GM12865 (cell line): ENCODE results near the gene HIVEP2.
"Not testable (repeated sequence)": the region's sequence is repeated elsewhere in the genome, so short reads cannot be mapped to it uniquely, and the experiment has no call there.

Source experiments
- DNase-seq: peaks from one replicate; pipeline ENCODE4 v3.0.0; 2010; ENCODE audit warnings: low read depth
- H3K4me3 ChIP-seq: 2 replicates; pipeline ENCODE4 v1.5.1; 2011; ENCODE audit warnings: mild to moderate bottlenecking, low read depth, low read length, control low read depth
- TF ChIP-seq, protein P1 (sequence below): IDR thresholded peaks from 2 replicates; pipeline ENCODE4 v1.5.1; 2011; ENCODE audit warnings: low read length, control low read depth, low read depth, inconsistent platforms; ENCODE audit not compliant: insufficient read depth; ENCODE audit errors: missing control alignments

The HIVEP2 gene, protein sequence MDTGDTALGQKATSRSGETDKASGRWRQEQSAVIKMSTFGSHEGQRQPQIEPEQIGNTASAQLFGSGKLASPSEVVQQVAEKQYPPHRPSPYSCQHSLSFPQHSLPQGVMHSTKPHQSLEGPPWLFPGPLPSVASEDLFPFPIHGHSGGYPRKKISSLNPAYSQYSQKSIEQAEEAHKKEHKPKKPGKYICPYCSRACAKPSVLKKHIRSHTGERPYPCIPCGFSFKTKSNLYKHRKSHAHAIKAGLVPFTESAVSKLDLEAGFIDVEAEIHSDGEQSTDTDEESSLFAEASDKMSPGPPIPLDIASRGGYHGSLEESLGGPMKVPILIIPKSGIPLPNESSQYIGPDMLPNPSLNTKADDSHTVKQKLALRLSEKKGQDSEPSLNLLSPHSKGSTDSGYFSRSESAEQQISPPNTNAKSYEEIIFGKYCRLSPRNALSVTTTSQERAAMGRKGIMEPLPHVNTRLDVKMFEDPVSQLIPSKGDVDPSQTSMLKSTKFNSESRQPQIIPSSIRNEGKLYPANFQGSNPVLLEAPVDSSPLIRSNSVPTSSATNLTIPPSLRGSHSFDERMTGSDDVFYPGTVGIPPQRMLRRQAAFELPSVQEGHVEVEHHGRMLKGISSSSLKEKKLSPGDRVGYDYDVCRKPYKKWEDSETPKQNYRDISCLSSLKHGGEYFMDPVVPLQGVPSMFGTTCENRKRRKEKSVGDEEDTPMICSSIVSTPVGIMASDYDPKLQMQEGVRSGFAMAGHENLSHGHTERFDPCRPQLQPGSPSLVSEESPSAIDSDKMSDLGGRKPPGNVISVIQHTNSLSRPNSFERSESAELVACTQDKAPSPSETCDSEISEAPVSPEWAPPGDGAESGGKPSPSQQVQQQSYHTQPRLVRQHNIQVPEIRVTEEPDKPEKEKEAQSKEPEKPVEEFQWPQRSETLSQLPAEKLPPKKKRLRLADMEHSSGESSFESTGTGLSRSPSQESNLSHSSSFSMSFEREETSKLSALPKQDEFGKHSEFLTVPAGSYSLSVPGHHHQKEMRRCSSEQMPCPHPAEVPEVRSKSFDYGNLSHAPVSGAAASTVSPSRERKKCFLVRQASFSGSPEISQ (N-terminal part only)

DNA sequence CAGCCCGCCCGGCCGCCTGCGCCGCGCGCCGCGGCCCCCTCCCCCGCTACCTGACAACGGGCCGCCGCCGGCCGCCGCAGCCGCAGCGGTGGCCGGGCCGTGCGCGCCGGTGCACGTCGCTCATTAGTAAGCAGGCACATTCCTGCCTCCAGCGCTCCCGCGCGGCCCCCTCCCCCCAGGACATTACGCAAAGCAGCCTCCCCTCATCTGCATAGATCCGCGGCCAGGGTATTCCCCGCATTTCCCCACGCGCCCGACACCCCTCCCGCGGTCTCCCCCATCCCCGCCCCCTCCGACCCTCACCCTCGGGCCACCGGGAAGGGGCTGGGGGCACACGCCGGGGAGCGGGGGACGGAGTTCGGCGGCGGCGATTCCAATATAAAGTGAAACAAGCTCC, at the start of gene HIVEP2:
HIVEP2 (minus strand) TSS at position 128 of the 397 bp plus-strand sequence. CDS start 170,438 bp downstream, outside the sequence.
- peak; percentile 84 for DNase-seq
- peak within 1 kb of the TSS; percentile 97 for H3K4me3 ChIP-seq
- TF ChIP-seq, protein P1, sequence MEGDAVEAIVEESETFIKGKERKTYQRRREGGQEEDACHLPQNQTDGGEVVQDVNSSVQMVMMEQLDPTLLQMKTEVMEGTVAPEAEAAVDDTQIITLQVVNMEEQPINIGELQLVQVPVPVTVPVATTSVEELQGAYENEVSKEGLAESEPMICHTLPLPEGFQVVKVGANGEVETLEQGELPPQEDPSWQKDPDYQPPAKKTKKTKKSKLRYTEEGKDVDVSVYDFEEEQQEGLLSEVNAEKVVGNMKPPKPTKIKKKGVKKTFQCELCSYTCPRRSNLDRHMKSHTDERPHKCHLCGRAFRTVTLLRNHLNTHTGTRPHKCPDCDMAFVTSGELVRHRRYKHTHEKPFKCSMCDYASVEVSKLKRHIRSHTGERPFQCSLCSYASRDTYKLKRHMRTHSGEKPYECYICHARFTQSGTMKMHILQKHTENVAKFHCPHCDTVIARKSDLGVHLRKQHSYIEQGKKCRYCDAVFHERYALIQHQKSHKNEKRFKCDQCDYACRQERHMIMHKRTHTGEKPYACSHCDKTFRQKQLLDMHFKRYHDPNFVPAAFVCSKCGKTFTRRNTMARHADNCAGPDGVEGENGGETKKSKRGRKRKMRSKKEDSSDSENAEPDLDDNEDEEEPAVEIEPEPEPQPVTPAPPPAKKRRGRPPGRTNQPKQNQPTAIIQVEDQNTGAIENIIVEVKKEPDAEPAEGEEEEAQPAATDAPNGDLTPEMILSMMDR = no peak

DNA sequence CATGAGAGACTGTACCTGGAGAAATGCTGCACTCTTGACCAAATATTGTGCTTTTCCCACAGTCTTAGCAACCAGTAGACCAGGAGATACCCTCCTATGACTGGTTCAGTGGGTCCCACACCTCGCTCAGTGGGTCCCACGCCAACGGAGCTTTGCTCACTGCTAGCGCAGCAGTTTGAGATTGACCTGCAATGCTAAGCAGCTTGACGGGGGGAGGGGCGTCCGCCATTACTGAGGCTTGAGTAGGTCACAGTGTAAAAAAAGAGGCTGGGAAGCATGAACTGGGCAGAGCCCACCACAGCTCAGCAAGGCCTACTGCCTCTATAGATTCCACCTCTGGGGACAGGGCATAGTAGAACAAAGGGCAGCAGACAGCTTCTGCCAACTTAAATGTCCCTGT, 49.0 kb upstream of the HIVEP2 start:
- TF ChIP-seq, protein P1 = no peak
- DNase-seq = no peak
- no peak overlapping the region for H3K4me3 ChIP-seq

DNA sequence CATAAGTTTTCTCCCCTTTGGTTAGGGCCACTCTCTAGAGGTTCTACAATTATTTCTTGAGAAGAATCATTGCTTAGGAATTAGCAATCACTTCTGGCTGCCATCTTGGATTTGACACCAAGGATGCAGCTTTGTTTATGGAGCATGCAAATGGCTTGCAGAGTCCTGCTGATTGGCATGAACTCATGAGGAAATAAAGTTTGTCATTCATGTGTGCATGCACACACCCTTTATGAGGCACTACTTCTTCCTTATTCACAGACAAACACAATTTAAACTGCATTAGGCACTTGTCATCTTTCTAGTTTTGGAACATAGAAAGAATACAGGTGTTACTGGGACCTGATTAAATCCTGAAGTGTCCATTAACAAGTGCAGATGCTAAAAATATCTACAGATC, 42.5 kb upstream of the HIVEP2 start:
- TF ChIP-seq, protein P1 = no peak
- no peak overlapping the region for H3K4me3 ChIP-seq
- DNase-seq = no peak

DNA sequence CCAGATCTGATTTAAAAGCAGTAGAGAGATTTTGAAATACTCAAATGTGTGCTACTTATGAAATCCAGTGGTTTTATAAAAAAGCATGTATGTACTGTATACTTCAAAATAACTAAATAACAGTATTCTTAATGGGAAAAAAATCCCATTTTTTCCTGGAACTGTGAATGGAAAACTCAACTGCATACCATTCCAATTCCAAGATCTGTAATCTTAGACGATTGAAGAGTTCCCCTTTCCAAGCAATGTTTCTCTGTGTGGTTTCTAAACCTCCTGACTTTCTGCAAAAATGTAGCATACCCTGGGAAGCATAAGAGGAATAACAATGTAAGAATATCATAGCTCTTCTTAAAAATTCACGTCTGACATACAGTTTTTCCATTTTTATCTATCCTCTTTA, 40.3 kb upstream of the HIVEP2 start:
- TF ChIP-seq, protein P1 = no peak
- DNase-seq = no peak
- H3K4me3 ChIP-seq = no peak overlapping the region

DNA sequence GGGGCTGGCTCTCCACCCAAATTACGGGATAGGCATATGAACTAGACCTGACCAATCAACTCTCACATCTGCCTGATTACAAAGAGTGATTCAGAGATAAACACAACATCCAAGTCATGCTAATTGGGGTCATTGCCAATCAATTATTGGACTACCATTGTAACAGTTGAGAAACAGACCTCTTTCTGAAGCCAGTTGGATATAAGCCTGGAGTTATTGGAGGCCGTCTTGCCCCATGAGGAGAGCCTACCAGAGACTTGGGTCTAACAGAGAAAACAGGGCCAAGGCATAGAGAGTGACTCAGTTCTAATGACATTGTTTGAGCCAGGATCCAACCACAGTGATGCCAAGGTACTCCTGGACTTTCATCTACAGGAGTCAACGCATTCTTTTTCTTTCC, 39.4 kb upstream of the HIVEP2 start:
- TF ChIP-seq, protein P1 = no peak
- no peak overlapping the region for H3K4me3 ChIP-seq
- no peak for DNase-seq

DNA sequence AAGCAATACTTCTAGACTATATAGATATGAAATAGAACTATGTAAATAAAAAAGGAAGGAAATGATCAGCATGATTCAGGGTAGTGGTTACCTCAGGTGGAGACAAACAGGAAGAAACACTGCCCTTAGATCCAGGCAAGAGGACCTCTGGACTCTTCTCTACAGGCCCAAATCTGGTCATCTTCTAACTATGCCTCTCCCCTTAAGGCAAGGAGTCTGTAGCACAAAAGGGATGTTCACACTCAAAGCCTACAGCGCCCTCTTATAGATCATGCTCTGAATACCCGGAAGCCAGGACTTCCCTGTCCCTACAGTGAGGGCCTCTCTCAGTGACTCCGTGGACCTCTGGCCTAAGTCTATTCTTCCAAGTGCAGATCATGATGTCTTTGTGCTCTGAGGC, 30.4 kb upstream of the HIVEP2 start:
- H3K4me3 ChIP-seq = no peak overlapping the region
- DNase-seq = no peak
- TF ChIP-seq, protein P1 = no peak

DNA sequence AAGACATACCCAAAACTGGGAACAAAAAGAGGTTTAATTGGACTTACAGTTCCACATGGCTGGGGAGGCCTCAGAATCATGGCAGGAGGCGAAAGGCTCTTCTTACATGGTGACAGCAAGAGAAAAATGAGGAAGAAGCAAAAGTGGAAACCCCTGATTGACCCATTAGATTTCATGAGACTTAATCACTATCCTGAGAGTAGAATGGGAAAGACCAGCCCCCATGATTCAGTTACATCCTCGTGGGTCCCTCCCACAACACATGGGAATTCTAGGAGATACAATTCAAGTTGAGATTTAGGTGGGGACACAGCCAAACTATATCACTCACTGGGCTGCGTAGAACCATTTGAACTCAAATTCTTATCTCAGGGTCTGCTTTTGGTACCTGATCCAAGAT, 26.0 kb upstream of the HIVEP2 start:
- not testable (repeated sequence) for H3K4me3 ChIP-seq, DNase-seq
